Dedifferentiated amniotic fluid mesenchymal stem cell (primary cell): ENCODE results near the gene EIF2D.
"Not testable (repeated sequence)": the region's sequence is repeated elsewhere in the genome, so short reads cannot be mapped to it uniquely, and the experiment has no call there.

ENCODE experiments used
- DNase-seq: peaks from one replicate; pipeline ENCODE4 v3.0.0-alpha.2; 2016; ENCODE audit errors: extremely low spot score

The EIF2D gene

GRCh38 chr1:206587904-206588303 is 24.4 kb downstream of the EIF2D start:
- no peak for DNase-seq

- DNase-seq: no peak
Observed at GRCh38 chr1:206586501-206587445, 25.5 kb downstream of the EIF2D start.

GRCh38 chr1:206584683-206585082 is 27.6 kb downstream of the EIF2D start:
- DNase-seq: no peak

GRCh38 chr1:206583707-206584648 is 28.3 kb downstream of the EIF2D start:
- peak; percentile 39 for DNase-seq

- no peak for DNase-seq
Observed at GRCh38 chr1:206582971-206583706, 29.1 kb downstream of the EIF2D start.

- no peak for DNase-seq
Observed at GRCh38 chr1:206582537-206582936, 29.7 kb downstream of the EIF2D start.

GRCh38 chr1:206581571-206581981 is 30.7 kb downstream of the EIF2D start:
- DNase-seq: no peak

- DNase-seq: not testable (repeated sequence)
Observed at GRCh38 chr1:206581114-206581497, 31.2 kb downstream of the EIF2D start.

GRCh38 chr1:206580438-206581113 is 31.7 kb downstream of the EIF2D start:
- DNase-seq: no peak

- DNase-seq: no peak
Observed at GRCh38 chr1:206579747-206580437, 32.4 kb downstream of the EIF2D start.

GRCh38 chr1:206578978-206579374 is 33.3 kb downstream of the EIF2D start:
- DNase-seq: no peak

- DNase-seq: no peak
Observed at GRCh38 chr1:206578068-206578977, 33.9 kb downstream of the EIF2D start.

GRCh38 chr1:206577626-206578025 is 34.6 kb downstream of the EIF2D start:
- no peak for DNase-seq

- no peak for DNase-seq
Observed at GRCh38 chr1:206575894-206576737, 36.1 kb downstream of the EIF2D start.

GRCh38 chr1:206575165-206575893 is 36.9 kb downstream of the EIF2D start:
- peak; percentile 73 for DNase-seq

- DNase-seq: no peak
Observed at GRCh38 chr1:206573762-206574161, 38.5 kb downstream of the EIF2D start.

- no peak for DNase-seq
Observed at GRCh38 chr1:206573319-206573718, 38.9 kb downstream of the EIF2D start.

- no peak for DNase-seq
Observed at GRCh38 chr1:206572835-206573234, 39.4 kb downstream of the EIF2D start.
